Colonic mucosa (tissue), 4 donors: ENCODE measurements around the gene ZFHX3. TPM values are rescaled to one million over a fixed set of nuclear protein-coding genes. Genes with fewer than 3 reads are reported as not detected.

Experiments used
- DNase-seq: peaks from one replicate; pipeline ENCODE4 v3.0.0-alpha.2; 2020
- H3K27ac ChIP-seq: fragments of 200-600 bp; one replicate; pipeline ENCODE4 v1.8.0; 2021
- H3K27me3 ChIP-seq: fragments of 200-600 bp; one replicate; pipeline ENCODE4 v1.8.0; 2021
- H3K36me3 ChIP-seq: fragments of 200-600 bp; one replicate; pipeline ENCODE4 v1.8.0; 2021
- H3K4me1 ChIP-seq: fragments of 200-600 bp; one replicate; pipeline ENCODE4 v1.8.0; 2021; ENCODE audit warnings: mild to moderate bottlenecking
- H3K4me3 ChIP-seq: fragments of 200-600 bp; one replicate; pipeline ENCODE4 v1.8.0; 2021
- H3K9ac ChIP-seq, 2 donors: one replicate each; pipeline ENCODE4 v1.7.0; 2013; ENCODE audit warnings: control low read depth in 2 of 2, low read depth in 2 of 2, low read length in 2 of 2
- H3K9me3 ChIP-seq: fragments of 200-600 bp; one replicate; pipeline ENCODE4 v1.8.0; 2021
- intact Hi-C: fragments of 100-400 bp; cut with DNase I; formaldehyde crosslinking; loops from one replicate; pipeline ENCODE4 v1.14.1; 2022
- total RNA-seq, 2 donors: library from RNA; stranded (reverse); fragmentation: NEBNext Ultra II Directional in 1 of 2; extraction: Animal tissue kit (Norgen Biotek cat#: 25700) in 1 of 2; gene quantifications; one replicate each; pipeline ENCODE4 v1.2.1, GENCODE V29; 2021
- TF ChIP-seq, protein P1 (sequence below): fragments of 200-600 bp; IDR thresholded peaks from one replicate; pipeline ENCODE4 v1.8.0; 2022; ENCODE audit warnings: antibody characterized with exemption, mild to moderate bottlenecking
- donor health status: healthy.
- donor health status: DM: no; HTN: no; CAD: no.
- donor health status: DM: no; HTN: no; CAD: no.

The ZFHX3 gene
- total RNA-seq, 2 donors from 2014 or later, result 10.5 to 12.8 TPM

DNA sequence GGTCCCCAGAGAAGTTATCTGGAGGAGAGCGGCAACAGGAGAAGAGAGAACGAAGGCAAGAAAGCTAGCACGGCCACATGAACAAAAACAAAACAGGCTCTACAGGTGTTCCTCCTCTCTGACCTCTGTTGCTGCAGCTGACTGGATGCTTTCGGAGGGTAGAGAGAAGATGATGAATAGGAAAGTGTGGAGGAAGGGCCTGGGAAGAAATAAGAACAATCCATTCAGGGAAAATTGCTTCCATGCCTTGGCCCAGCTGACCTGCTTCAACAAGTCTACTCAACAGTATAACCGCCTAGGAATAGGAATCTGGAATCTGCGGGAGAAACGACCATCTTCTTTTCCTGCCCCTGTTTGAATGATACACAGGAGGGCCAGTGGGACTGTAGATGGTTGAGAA, 258.5 kb downstream of the ZFHX3 start:
- Histone ChIP-seq H3K4me3 (no peak overlapping the region), H3K27ac (no peak overlapping the region), H3K9ac (no peak overlapping the region), H3K4me1 (no peaks in the 10 kb centered on the region), H3K36me3 (no peaks in the 10 kb centered on the region), H3K27me3 (no peaks in the 10 kb centered on the region), H3K9me3 (no peaks in the 10 kb centered on the region)
- TF ChIP-seq, protein P1, sequence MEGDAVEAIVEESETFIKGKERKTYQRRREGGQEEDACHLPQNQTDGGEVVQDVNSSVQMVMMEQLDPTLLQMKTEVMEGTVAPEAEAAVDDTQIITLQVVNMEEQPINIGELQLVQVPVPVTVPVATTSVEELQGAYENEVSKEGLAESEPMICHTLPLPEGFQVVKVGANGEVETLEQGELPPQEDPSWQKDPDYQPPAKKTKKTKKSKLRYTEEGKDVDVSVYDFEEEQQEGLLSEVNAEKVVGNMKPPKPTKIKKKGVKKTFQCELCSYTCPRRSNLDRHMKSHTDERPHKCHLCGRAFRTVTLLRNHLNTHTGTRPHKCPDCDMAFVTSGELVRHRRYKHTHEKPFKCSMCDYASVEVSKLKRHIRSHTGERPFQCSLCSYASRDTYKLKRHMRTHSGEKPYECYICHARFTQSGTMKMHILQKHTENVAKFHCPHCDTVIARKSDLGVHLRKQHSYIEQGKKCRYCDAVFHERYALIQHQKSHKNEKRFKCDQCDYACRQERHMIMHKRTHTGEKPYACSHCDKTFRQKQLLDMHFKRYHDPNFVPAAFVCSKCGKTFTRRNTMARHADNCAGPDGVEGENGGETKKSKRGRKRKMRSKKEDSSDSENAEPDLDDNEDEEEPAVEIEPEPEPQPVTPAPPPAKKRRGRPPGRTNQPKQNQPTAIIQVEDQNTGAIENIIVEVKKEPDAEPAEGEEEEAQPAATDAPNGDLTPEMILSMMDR, result no peak
- intact Hi-C loops, result no loop called here
- DNase-seq, result no peak

DNA sequence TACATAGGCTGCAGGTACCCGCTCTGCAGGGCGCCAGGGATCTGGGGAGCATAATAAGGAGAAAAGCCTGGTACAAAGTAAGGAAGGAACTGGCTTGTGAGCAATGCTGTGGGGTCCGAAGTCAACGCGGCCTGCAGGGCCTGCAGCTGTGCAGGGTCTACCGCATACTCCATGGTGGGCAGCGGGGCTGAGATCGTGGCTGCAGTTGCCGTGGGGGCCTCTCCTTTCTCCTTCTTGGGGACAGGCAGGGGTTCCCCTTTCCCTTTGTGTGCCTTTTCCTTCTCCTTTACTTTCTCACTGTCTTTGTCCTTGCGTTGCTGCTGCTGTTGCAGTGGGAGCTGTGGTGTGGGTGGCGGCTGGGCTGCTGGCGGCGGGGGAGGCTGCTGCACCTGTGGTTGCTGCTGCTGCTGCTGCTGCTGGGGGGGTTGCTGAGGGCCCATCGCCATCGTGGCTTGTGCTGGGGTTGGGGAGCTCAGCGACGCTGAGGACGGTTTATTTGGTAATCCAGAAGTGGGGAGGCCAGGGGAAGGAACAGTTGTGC, 259.6 kb downstream of the ZFHX3 start:
- DNase-seq, result no peak

DNA sequence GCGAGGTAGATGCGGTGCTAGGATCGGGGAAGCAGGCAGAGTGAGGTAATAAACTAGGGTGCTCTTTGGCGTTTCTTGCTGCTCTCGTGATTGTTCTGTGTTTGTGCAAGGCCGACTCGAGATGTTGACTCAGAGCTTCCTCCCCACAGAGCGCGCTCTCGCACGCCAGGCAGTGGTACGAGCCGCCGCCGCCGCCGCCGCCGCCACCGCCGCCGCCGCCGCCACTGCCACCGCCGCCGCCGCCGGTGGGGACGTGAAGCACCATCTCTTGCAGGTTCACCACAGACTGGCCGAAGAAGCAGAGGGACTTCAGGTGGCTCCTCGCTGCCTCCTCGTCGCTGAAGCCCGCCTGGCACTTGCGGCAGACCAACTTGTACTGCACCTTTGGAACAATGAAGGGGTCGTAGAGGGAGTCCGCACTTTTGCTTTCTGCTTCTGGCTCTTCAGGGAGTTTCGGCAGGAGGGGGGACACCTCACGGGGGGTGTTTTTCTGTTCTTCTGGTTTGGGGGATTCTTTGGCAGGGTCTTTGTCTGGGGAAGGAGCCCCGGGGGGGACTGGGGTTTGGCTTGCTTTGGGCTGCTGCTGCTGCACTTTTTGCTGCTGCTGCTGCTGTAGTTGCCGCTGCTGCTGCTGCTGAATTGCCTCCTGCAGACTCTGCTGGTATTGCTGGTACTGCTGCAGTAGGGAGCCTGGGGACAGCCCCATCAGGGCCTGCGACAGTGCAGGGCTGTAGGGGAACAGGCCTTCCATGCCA, 260.2 kb downstream of the ZFHX3 start:
- no peaks in the 10 kb centered on the region for H3K36me3 ChIP-seq
- intact Hi-C loops, result no loop called here
- TF ChIP-seq, protein P1, result no peak
- H3K9ac ChIP-seq, result peak overlapping the region in 1 of 2 donors; percentile 47
- no peaks in the 10 kb centered on the region for H3K9me3 ChIP-seq
- no peaks in the 10 kb centered on the region for H3K27me3 ChIP-seq
- H3K4me1 ChIP-seq, result no peaks in the 10 kb centered on the region
- H3K27ac ChIP-seq, result no peak overlapping the region
- H3K4me3 ChIP-seq, result peak overlapping the region; percentile 34
- peak; percentile 67 for DNase-seq

More for the DNA sequence above, 259.6 kb downstream of the ZFHX3 start:
- Histone ChIP-seq H3K9ac (no peak overlapping the region), H3K4me1 (no peaks in the 10 kb centered on the region), H3K27me3 (no peaks in the 10 kb centered on the region), H3K27ac (no peak overlapping the region), H3K9me3 (no peaks in the 10 kb centered on the region), H3K36me3 (no peaks in the 10 kb centered on the region), H3K4me3 (no peak overlapping the region)
- intact Hi-C loops, result no loop called here
- TF ChIP-seq, protein P1, result no peak

DNA sequence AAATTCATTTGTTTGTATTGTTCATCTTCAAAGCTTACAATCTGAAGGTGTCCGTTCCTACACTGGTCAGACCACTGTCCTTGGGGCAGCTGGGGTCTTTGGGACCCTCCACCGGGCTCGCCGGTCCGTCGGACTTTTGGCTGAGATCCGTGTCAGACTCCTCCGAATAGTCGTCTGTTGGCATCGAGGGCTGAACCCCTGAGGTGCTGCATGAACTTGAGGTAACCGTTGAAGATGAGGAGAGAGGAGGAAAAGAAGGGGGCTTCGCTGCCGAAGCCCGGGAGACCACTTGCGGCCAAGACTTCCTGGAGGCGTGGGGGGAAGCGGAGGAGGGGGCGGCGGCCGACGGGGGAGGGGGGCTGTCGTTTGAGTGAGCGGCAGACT, 260.8 kb downstream of the ZFHX3 start:
- TF ChIP-seq, protein P1, result no peak
- Histone ChIP-seq H3K4me3 (peak overlapping the region; percentile 34), H3K36me3 (no peaks in the 10 kb centered on the region), H3K27ac (no peak overlapping the region), H3K4me1 (no peaks in the 10 kb centered on the region), H3K9me3 (no peaks in the 10 kb centered on the region), H3K27me3 (no peaks in the 10 kb centered on the region), H3K9ac (no peak overlapping the region)
- no peak for DNase-seq
- intact Hi-C loops, result no loop called here

DNA sequence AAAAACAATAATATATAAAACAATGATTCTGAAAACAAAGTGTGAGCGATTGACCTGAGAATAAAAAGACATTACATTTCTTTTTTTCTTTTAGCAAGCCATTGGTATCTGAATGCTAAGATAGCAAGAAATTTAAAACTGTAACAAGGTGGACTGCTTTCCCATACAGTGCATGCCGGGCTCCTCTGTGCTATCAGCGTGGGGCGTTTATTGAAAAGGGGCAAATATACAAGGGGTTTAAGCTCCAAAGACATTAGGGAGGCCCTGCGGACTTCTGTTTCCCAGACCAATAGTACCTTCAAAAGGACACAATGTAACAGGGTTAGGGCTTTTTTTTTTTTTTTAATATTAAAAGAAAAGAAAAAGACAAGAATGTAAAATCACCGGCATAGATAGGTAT, 261.3 kb downstream of the ZFHX3 start:
- TF ChIP-seq, protein P1, result no peak
- no peaks in the 10 kb centered on the region for H3K36me3 ChIP-seq
- intact Hi-C loops, result no loop called here
- no peak overlapping the region for H3K27ac ChIP-seq
- no peaks in the 10 kb centered on the region for H3K27me3 ChIP-seq
- no peaks in the 10 kb centered on the region for H3K9me3 ChIP-seq
- H3K4me1 ChIP-seq, result no peaks in the 10 kb centered on the region
- no peak overlapping the region for H3K9ac ChIP-seq
- no peak overlapping the region for H3K4me3 ChIP-seq
- DNase-seq, result no peak
